ENCODE data around the gene TMEM198.

- TF ChIP-seq POLR2A (IDR thresholded peaks at IDR 0.05; ENCODE audit: low read depth, low read length) (no peak), POLR2AphosphoS5 (IDR thresholded peaks at IDR 0.05; ENCODE audit: low read depth, low read length) (no peak)
Measured at GRCh38 chr2:219524817-219525216, 19.0 kb upstream of the TMEM198 start.
